Kidney (tissue), 14 donors: ENCODE results near the gene NTRK3. TPM values are rescaled to one million over a fixed set of nuclear protein-coding genes. Genes with fewer than 3 reads are reported as not detected.

Source experiments
- DNase-seq, 5 donors: peaks; one replicate each; pipeline ENCODE4 v3.0.0-alpha.2; 2013 to 2020
- FAIRE-seq: peaks from 2 replicates; lab custom pipeline; 2012; peaks lifted over from hg19 to GRCh38; lab: Jason Lieb, UNC
- H3K27ac ChIP-seq, 2 donors: one replicate each; pipeline ENCODE4 v1.7.0; 2013; ENCODE audit warnings: low read depth in 2 of 2, low read length in 2 of 2, inconsistent platforms in 1 of 2
- H3K27me3 ChIP-seq: one replicate; pipeline ENCODE4 v1.7.1; 2013; ENCODE audit warnings: low read length, inconsistent platforms; ENCODE audit not compliant: control insufficient read depth, insufficient read depth
- H3K36me3 ChIP-seq, 3 donors: one replicate each; pipeline versions ENCODE4 v1.7.0 to v1.7.1; 2013; ENCODE audit warnings: low read length in 3 of 3, control low read depth in 1 of 3, inconsistent platforms in 1 of 3; ENCODE audit not compliant: insufficient read depth in 3 of 3, control insufficient read depth in 2 of 3
- H3K4me1 ChIP-seq, 3 donors: one replicate each; pipeline versions ENCODE4 v1.7.0 to v1.7.1; 2013; ENCODE audit warnings: low read length in 3 of 3, inconsistent platforms in 1 of 3, low read depth in 1 of 3; ENCODE audit not compliant: control insufficient read depth in 2 of 3, insufficient read depth in 2 of 3
- H3K4me3 ChIP-seq, 3 donors: one replicate each; pipeline versions ENCODE4 v1.7.0 to v1.8.1; 2013; ENCODE audit warnings: low read length in 3 of 3, control low read depth in 1 of 3, inconsistent platforms in 1 of 3
- H3K9ac ChIP-seq, 3 donors: one replicate each; pipeline versions ENCODE4 v1.7.0 to v1.7.1; 2013; ENCODE audit warnings: low read length in 3 of 3, control low read depth in 1 of 3, inconsistent platforms in 1 of 3
- H3K9me3 ChIP-seq, 3 donors: one replicate each; pipeline versions ENCODE4 v1.7.0 to v1.7.1; 2013; ENCODE audit warnings: low read length in 3 of 3, control low read depth in 1 of 3, inconsistent platforms in 1 of 3; ENCODE audit not compliant: control insufficient read depth in 2 of 3, insufficient read depth in 1 of 3
- CTCF ChIP-seq: IDR thresholded peaks from 3 replicates; pipeline ENCODE4 v1.5.1; 2012; ENCODE audit warnings: mild to moderate bottlenecking, moderate library complexity, borderline replicate concordance; ENCODE audit not compliant: insufficient read depth; ENCODE audit errors: extremely low read depth
- intact Hi-C: fragments of 100-400 bp; cut with DNase I; formaldehyde crosslinking; loops from one replicate; pipeline ENCODE4 v1.11.1; 2022
- polyA plus RNA-seq: library from polyadenylated mRNA; stranded (reverse); fragments of 350-450 nt; fragmentation: Illumina TruSeq; extraction: RNeasy Lipid Tissue Mini Kit (QIAGEN cat#74804); gene quantifications from one replicate; pipeline ENCODE4 v1.2.3, GENCODE V29; 2014; ENCODE audit warnings: low read depth, low replicate concordance; ENCODE audit not compliant: insufficient read depth
- total RNA-seq: library from RNA; stranded (reverse); fragmentation: NEBNext Ultra II Directional; extraction: Animal tissue kit (Norgen Biotek cat#: 25700); gene quantifications from one replicate; pipeline ENCODE4 v1.2.1, GENCODE V29; 2021
- donor health status: control.
- donor health status: control.
- donor health status: control.
- donor health status: control.
- donor health status: control.
- donor health status: DM: yes; HTN: yes; CAD: no.
- donor health status: Normal renal cell carcinoma (clear cell type).

Gene NTRK3
- total and polyA plus RNA-seq, 2 donors from 2014 or later, result 8.9 to 25.5 TPM

- DNase-seq (no peak), FAIRE-seq (no peak)
- no peak for TF ChIP-seq CTCF
- Histone ChIP-seq H3K4me1 (peaks cover 0 to 3% (median 0%) of the 10 kb centered on the region in 3 donors), H3K27me3 (no peaks in the 10 kb centered on the region), H3K27ac (no peak overlapping the region), H3K36me3 (no peaks in the 10 kb centered on the region), H3K9ac (no peak overlapping the region), H3K4me3 (no peak overlapping the region), H3K9me3 (no peaks in the 10 kb centered on the region)
- intact Hi-C loops, result no loop called here
Observed at GRCh38 chr15:88013111-88013510, 243.4 kb downstream of the NTRK3 start.

GRCh38 chr15:88012688-88013087, 243.9 kb downstream of the NTRK3 start:
- no peaks in the 10 kb centered on the region for H3K27me3 ChIP-seq
- H3K4me3 ChIP-seq, result no peak overlapping the region
- H3K36me3 ChIP-seq, result no peaks in the 10 kb centered on the region
- no peak for FAIRE-seq
- H3K27ac ChIP-seq, result no peak overlapping the region
- H3K4me1 ChIP-seq, result peaks cover 0 to 3% (median 0%) of the 10 kb centered on the region in 3 donors
- no peak overlapping the region for H3K9ac ChIP-seq
- intact Hi-C loops, result no loop called here
- TF ChIP-seq CTCF, result no peak
- no peak for DNase-seq
- no peaks in the 10 kb centered on the region for H3K9me3 ChIP-seq

GRCh38 chr15:88012233-88012632, 244.3 kb downstream of the NTRK3 start:
- no peak for TF ChIP-seq CTCF
- H3K9me3 ChIP-seq, result no peaks in the 10 kb centered on the region
- DNase-seq (no peak), FAIRE-seq (no peak)
- no peak overlapping the region for H3K9ac ChIP-seq
- peaks cover 0 to 3% (median 0%) of the 10 kb centered on the region in 3 donors for H3K4me1 ChIP-seq
- H3K27ac ChIP-seq, result no peak overlapping the region
- no peaks in the 10 kb centered on the region for H3K36me3 ChIP-seq
- intact Hi-C loops, result no loop called here
- H3K27me3 ChIP-seq, result no peaks in the 10 kb centered on the region
- H3K4me3 ChIP-seq, result no peak overlapping the region

GRCh38 chr15:88011533-88011932, 245.0 kb downstream of the NTRK3 start:
- intact Hi-C loops, result no loop called here

More at GRCh38 chr15:88011533-88011932, 245.0 kb downstream of the NTRK3 start:
- Histone ChIP-seq H3K36me3 (no peaks in the 10 kb centered on the region), H3K4me3 (no peak overlapping the region), H3K9ac (no peak overlapping the region), H3K4me1 (peaks cover 0 to 3% (median 0%) of the 10 kb centered on the region in 3 donors), H3K27me3 (no peaks in the 10 kb centered on the region), H3K9me3 (no peaks in the 10 kb centered on the region), H3K27ac (no peak overlapping the region)
- TF ChIP-seq CTCF, result no peak
- no peak for DNase-seq
- no peak for FAIRE-seq
